HepG2 (cell line): ENCODE data around the gene CENPP. TPM values are rescaled to one million over a fixed set of nuclear protein-coding genes. Genes with fewer than 3 reads are reported as not detected.

Experiments
- ATAC-seq: fragments of 200-7000 bp; cut with Tn5 transposase; 3 replicates; pipeline ENCODE4 v1.9.1; 2020; ENCODE audit warnings: mild to moderate bottlenecking, moderate library complexity
- BruUV-seq: library from RNA; stranded (reverse); fragments of 400-500 nt; replicated peaks from 2 replicates; lab custom pipeline; 2021; lab: Mats Ljungman, UMichigan
- CTCF ChIA-PET: fragments of 300-600 bp; formaldehyde crosslinking; extraction: SDS; loops from one replicate; lab custom pipeline; 2021; ENCODE audit warnings: low total read pairs, inconsistent platforms, low intra/inter-chr PET ratio; lab: Yijun Ruan, JAX
- POLR2A ChIA-PET: fragments of 350-600 bp; sonication (Branson Sonifier 250); formaldehyde crosslinking; loops from one replicate; lab custom pipeline; 2020; ENCODE audit warnings: antibody characterized with exemption, inconsistent platforms; lab: Yijun Ruan, JAX
- DNase-seq: peaks from one replicate; pipeline ENCODE4 v3.0.0-alpha.2; 2015; ENCODE audit warnings: low spot score
- FAIRE-seq: peaks from 3 replicates; lab custom pipeline; 2011; peaks lifted over from hg19 to GRCh38; lab: Jason Lieb, UNC
- H2AFZ ChIP-seq: one replicate; pipeline ENCODE4 v1.6.1; 2011; ENCODE audit warnings: low read length, inconsistent platforms
- H3K27ac ChIP-seq: fragments of 300-600 bp; 3 replicates; pipeline ENCODE4 v1.8.0; 2011; ENCODE audit warnings: mixed run types, mild to moderate bottlenecking, mixed read lengths, low read length, inconsistent platforms; ENCODE audit not compliant: insufficient read depth; ENCODE audit errors: extremely low read length
- H3K27me3 ChIP-seq, 2 experiments: fragments of 200-600 bp in 1 of 2; 2 replicates in 1 of 2; 3 replicates in 1 of 2; pipeline versions ENCODE4 v1.6.0 to v1.8.0; 2011; ENCODE audit warnings: low read length in 2 of 2, mild to moderate bottlenecking in 2 of 2, moderate library complexity in 2 of 2, inconsistent platforms in 1 of 2; ENCODE audit not compliant: insufficient read depth in 2 of 2, control insufficient read depth in 1 of 2
- H3K36me3 ChIP-seq, 2 experiments: fragments of 200-600 bp in 1 of 2; replicated peaks in 1 of 2; 2 replicates in 1 of 2; 3 replicates in 1 of 2; pipeline versions ENCODE4 v1.5.1 to v1.8.0; 2011; ENCODE audit warnings: low read length in 2 of 2, inconsistent platforms in 1 of 2; ENCODE audit not compliant: insufficient read depth in 2 of 2, control insufficient read depth in 1 of 2
- H3K4me1 ChIP-seq: 2 replicates; pipeline ENCODE4 v1.5.1; 2012; ENCODE audit warnings: low read length, inconsistent platforms; ENCODE audit not compliant: insufficient read depth
- H3K4me2 ChIP-seq: 2 replicates; pipeline ENCODE4 v1.6.0; 2011; ENCODE audit warnings: low read depth, low read length, inconsistent platforms
- H3K4me3 ChIP-seq, 3 experiments: fragments of 200-600 bp in 1 of 3; sonication (generic), shearing (Covaris generic) in 1 of 3; replicated peaks in 1 of 3; 2 replicates each; pipeline ENCODE4 v1.5.1; 2011 to 2016; ENCODE audit warnings: low read length in 3 of 3, inconsistent platforms in 2 of 3, low read depth in 2 of 3, mild to moderate bottlenecking in 2 of 3, control low read depth in 1 of 3, mixed read lengths in 1 of 3; ENCODE audit not compliant: insufficient read depth in 1 of 3
- H3K79me2 ChIP-seq: one replicate; pipeline ENCODE4 v1.6.1; 2011; ENCODE audit warnings: low read length, inconsistent platforms; ENCODE audit not compliant: insufficient read depth
- H3K9ac ChIP-seq: 2 replicates; pipeline ENCODE4 v1.6.0; 2011; ENCODE audit warnings: mild to moderate bottlenecking, low read depth, low read length, inconsistent platforms; ENCODE audit not compliant: insufficient read depth
- H3K9me3 ChIP-seq: 2 replicates; pipeline ENCODE4 v1.5.1; 2012; ENCODE audit warnings: mild to moderate bottlenecking, low read length
- H4K20me1 ChIP-seq: 2 replicates; pipeline ENCODE4 v1.6.0; 2011; ENCODE audit warnings: inconsistent platforms, mild to moderate bottlenecking, low read length, moderate library complexity; ENCODE audit not compliant: insufficient read depth
- BRD4 ChIP-seq: sonication (generic); formaldehyde crosslinking; IDR thresholded peaks from 2 replicates; pipeline ENCODE4 v1.4.0; 2020; ENCODE audit warnings: missing genetic modification reagents
- NFE2L1 ChIP-seq: sonication (generic); formaldehyde crosslinking; IDR thresholded peaks from 2 replicates; pipeline ENCODE4 v1.4.0; 2020; ENCODE audit warnings: missing genetic modification reagents, mild to moderate bottlenecking, borderline replicate concordance
- PAWR ChIP-seq: sonication (generic); formaldehyde crosslinking; IDR thresholded peaks from 2 replicates; pipeline ENCODE4 v1.4.0; 2020; ENCODE audit warnings: missing genetic modification reagents, mild to moderate bottlenecking, borderline replicate concordance
- SIN3B ChIP-seq: fragments of 150-350 bp; IDR thresholded peaks from 2 replicates; pipeline ENCODE4 v1.6.1; 2014; ENCODE audit warnings: low read length
- TBL1XR1 ChIP-seq: fragments of 150-350 bp; IDR thresholded peaks from 2 replicates; pipeline ENCODE4 v1.6.1; 2014; ENCODE audit warnings: borderline replicate concordance, low read length; ENCODE audit not compliant: partially characterized antibody
- ZFP36L2 ChIP-seq: sonication (generic); formaldehyde crosslinking; IDR thresholded peaks from 2 replicates; pipeline ENCODE4 v1.4.0; 2020; ENCODE audit warnings: missing genetic modification reagents
- ZFP41 ChIP-seq: sonication (generic); formaldehyde crosslinking; IDR thresholded peaks from 2 replicates; pipeline ENCODE4 v1.4.0; 2020; ENCODE audit warnings: mild to moderate bottlenecking, missing genetic modification reagents, borderline replicate concordance
- ZNF256 ChIP-seq: sonication (generic); formaldehyde crosslinking; conservative IDR thresholded peaks from 2 replicates; pipeline ENCODE4 v1.4.0; 2020; ENCODE audit warnings: missing genetic modification reagents
- ZNF451 ChIP-seq: sonication (generic); formaldehyde crosslinking; IDR thresholded peaks from 2 replicates; pipeline ENCODE4 v1.5.0; 2020; ENCODE audit warnings: mild to moderate bottlenecking, missing genetic modification reagents
- ZNF564 ChIP-seq: sonication (generic); formaldehyde crosslinking; IDR thresholded peaks from 2 replicates; pipeline ENCODE4 v1.8.1; 2023; ENCODE audit warnings: mild to moderate bottlenecking, missing genetic modification reagents
- ZNF570 ChIP-seq: sonication (generic); formaldehyde crosslinking; IDR thresholded peaks from 2 replicates; pipeline ENCODE4 v1.4.0; 2020; ENCODE audit warnings: mild to moderate bottlenecking, missing genetic modification reagents, borderline replicate concordance
- ZNF605 ChIP-seq: sonication (generic); formaldehyde crosslinking; IDR thresholded peaks from 2 replicates; pipeline ENCODE4 v1.8.0; 2022; ENCODE audit warnings: mild to moderate bottlenecking, missing genetic modification reagents
- ZNF83 ChIP-seq: sonication (generic); formaldehyde crosslinking; IDR thresholded peaks from 2 replicates; pipeline ENCODE4 v1.4.0; 2020; ENCODE audit warnings: missing genetic modification reagents, mild to moderate bottlenecking, borderline replicate concordance
- ZSCAN31 ChIP-seq: sonication (generic); formaldehyde crosslinking; IDR thresholded peaks from 2 replicates; pipeline ENCODE4 v1.5.0; 2020; ENCODE audit warnings: low read depth, mild to moderate bottlenecking, missing genetic modification reagents
- WGBS: methylation state at CpG from one replicate; pipeline ENCODE4 v1.1.6; 2017; ENCODE audit warnings: low lambda C conversion rate; 5-methylcytosine and 5-hydroxymethylcytosine counted together
- in situ Hi-C: cut with HindIII; loops from 2 replicates; pipeline ENCODE4 v1.10.0; 2017; ENCODE audit warnings: low pct_unique_long_range_greater_than_20kb; ENCODE audit not compliant: extremely low pct_ligation_motif_present
- intact Hi-C: fragments of 100-400 bp; cut with micrococcal nuclease; formaldehyde crosslinking; loops from one replicate; pipeline ENCODE4 v1.10.0; 2022; ENCODE audit not compliant: unreplicated experiment
- polyA plus RNA-seq, 8 experiments: library from polyadenylated mRNA; depleted of rRNA in 3 of 8; stranded (reverse) in 7 of 8; unstranded in 1 of 8; fragments of >200 nt; fragmentation: Illumina TruSeq in 4 of 8; extraction: Trizol in 4 of 8; gene quantifications; 2 replicates each; pipeline versions ENCODE4 v1.2.1 to v1.2.3, GENCODE V29; 2011 to 2016; ENCODE audit warnings: low read depth in 4 of 8, missing spikeins in 1 of 8, mixed read lengths in 1 of 8; ENCODE audit not compliant: insufficient read depth in 1 of 8
- total RNA-seq, 5 experiments: library from RNA; depleted of rRNA; stranded (reverse); fragments of >200 nt; fragmentation: Illumina TruSeq; extraction: Trizol; gene quantifications; 2 replicates each; pipeline ENCODE4 v1.2.3, GENCODE V29; 2016; ENCODE audit warnings: low read depth in 1 of 5
- TF ChIP-seq, protein P1 (sequence below): sonication (generic); formaldehyde crosslinking; IDR thresholded peaks from 2 replicates; pipeline ENCODE4 v1.5.0; 2020; ENCODE audit warnings: mild to moderate bottlenecking, low read depth, missing genetic modification reagents, borderline replicate concordance
- TF ChIP-seq, protein P2 (sequence below): sonication (generic); formaldehyde crosslinking; IDR thresholded peaks from 2 replicates; pipeline ENCODE4 v1.4.0; 2020; ENCODE audit warnings: low read depth, missing genetic modification reagents
- TF ChIP-seq, protein P3 (sequence below): sonication (generic); formaldehyde crosslinking; IDR thresholded peaks from 2 replicates; pipeline ENCODE4 v1.5.1; 2020; ENCODE audit warnings: missing genetic modification reagents, mild to moderate bottlenecking, borderline replicate concordance
- TF ChIP-seq, protein P4 (sequence below): sonication (generic); formaldehyde crosslinking; IDR thresholded peaks from 2 replicates; pipeline ENCODE4 v1.4.0; 2020; ENCODE audit warnings: missing genetic modification reagents
- TF ChIP-seq, protein P5 (sequence below): sonication (generic); formaldehyde crosslinking; IDR thresholded peaks from 2 replicates; pipeline ENCODE4 v1.5.0; 2020; ENCODE audit warnings: missing genetic modification reagents

The CENPP gene
- total and polyA plus RNA-seq, 2 of the 13 experiments (the other 11 are each of a cell fraction or from before 2014, with no cell fraction given) = 2.0 to 11.4 TPM

DNA sequence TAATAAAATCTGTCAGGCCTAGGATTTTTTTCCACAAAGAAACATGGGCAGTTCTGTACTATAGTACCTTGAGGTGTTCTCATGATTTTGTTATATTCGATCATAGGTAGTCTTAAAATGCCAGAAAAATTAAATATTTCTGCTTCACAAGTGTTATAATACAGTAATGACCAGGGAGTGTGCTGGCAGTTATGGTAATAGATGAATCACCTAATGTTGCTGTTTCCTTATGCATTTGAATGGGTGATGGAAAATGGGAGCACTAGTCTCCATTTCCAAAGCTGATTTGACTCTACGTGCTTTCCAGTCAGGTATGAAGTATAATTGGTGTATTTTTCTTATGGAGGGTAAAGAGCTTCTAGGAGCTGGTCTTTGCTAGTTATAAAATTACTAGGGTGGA is 54.9 kb downstream of the CENPP start:
- 100% methylated on average over 2 of the region's 2 CpGs for WGBS
- Histone ChIP-seq H4K20me1 (no peaks in the 10 kb centered on the region), H3K27ac (no peak overlapping the region), H3K4me2 (no peak overlapping the region), H2AFZ (no peak overlapping the region), H3K4me1 (peaks cover 7% of the 10 kb centered on the region), H3K9ac (no peak overlapping the region), H3K9me3 (no peaks in the 10 kb centered on the region), H3K36me3 (no peaks in the 10 kb centered on the region), H3K79me2 (no peaks in the 10 kb centered on the region), H3K4me3 (no peak overlapping the region), H3K27me3 (no peaks in the 10 kb centered on the region)
- in situ Hi-C loops = no loop called here
- DNase-seq (no peak), ATAC-seq (no peak), FAIRE-seq (no peak)
- ChIA-PET CTCF (no interaction called here), POLR2A (no interaction called here)
- BruUV-seq = no TSS peak
- intact Hi-C loops = no loop called here
- TF ChIP-seq ZFP41 (CRISPR knock-in tag) = no peak
- no peak for TF ChIP-seq ZNF570 (CRISPR knock-in tag)
- TF ChIP-seq ZSCAN31 (CRISPR knock-in tag) = no peak
- no peak for TF ChIP-seq ZFP36L2 (CRISPR knock-in tag)
- TF ChIP-seq, protein P1, sequence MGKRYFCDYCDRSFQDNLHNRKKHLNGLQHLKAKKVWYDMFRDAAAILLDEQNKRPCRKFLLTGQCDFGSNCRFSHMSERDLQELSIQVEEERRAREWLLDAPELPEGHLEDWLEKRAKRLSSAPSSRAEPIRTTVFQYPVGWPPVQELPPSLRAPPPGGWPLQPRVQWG (CRISPR knock-in tag) = no peak
- TF ChIP-seq, protein P2, sequence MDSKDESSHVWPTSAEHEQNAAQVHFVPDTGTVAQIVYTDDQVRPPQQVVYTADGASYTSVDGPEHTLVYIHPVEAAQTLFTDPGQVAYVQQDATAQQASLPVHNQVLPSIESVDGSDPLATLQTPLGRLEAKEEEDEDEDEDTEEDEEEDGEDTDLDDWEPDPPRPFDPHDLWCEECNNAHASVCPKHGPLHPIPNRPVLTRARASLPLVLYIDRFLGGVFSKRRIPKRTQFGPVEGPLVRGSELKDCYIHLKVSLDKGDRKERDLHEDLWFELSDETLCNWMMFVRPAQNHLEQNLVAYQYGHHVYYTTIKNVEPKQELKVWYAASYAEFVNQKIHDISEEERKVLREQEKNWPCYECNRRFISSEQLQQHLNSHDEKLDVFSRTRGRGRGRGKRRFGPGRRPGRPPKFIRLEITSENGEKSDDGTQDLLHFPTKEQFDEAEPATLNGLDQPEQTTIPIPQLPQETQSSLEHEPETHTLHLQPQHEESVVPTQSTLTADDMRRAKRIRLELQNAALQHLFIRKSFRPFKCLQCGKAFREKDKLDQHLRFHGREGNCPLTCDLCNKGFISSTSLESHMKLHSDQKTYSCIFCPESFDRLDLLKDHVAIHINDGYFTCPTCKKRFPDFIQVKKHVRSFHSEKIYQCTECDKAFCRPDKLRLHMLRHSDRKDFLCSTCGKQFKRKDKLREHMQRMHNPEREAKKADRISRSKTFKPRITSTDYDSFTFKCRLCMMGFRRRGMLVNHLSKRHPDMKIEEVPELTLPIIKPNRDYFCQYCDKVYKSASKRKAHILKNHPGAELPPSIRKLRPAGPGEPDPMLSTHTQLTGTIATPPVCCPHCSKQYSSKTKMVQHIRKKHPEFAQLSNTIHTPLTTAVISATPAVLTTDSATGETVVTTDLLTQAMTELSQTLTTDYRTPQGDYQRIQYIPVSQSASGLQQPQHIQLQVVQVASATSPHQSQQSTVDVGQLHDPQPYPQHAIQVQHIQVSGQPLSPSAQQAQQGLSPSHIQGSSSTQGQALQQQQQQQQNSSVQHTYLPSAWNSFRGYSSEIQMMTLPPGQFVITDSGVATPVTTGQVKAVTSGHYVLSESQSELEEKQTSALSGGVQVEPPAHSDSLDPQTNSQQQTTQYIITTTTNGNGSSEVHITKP (CRISPR knock-in tag) = no peak
- no peak for TF ChIP-seq ZNF256 (CRISPR knock-in tag)
- TF ChIP-seq SIN3B = no peak
- TF ChIP-seq BRD4 (CRISPR knock-in tag) = no peak
- no peak for TF ChIP-seq ZNF605 (CRISPR knock-in tag)
- TF ChIP-seq ZNF564 (CRISPR knock-in tag) = no peak
- TF ChIP-seq PAWR = no peak
- no peak for TF ChIP-seq NFE2L1 (CRISPR knock-in tag)
- TF ChIP-seq, protein P3, sequence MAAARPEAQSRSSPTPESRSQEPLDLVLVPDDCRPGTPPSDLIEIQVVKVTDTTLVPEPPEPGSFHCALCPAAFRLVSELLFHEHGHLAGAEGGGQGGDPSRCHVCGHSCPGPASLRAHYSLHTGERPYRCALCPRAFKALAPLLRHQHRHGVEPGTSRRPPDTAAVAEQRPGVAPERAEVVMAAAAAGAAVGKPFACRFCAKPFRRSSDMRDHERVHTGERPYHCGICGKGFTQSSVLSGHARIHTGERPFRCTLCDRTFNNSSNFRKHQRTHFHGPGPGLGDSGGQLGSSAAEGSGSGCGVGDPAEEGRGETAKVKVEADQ (CRISPR knock-in tag) = no peak
- TF ChIP-seq ZNF451 (CRISPR knock-in tag) = no peak
- TF ChIP-seq, protein P4, sequence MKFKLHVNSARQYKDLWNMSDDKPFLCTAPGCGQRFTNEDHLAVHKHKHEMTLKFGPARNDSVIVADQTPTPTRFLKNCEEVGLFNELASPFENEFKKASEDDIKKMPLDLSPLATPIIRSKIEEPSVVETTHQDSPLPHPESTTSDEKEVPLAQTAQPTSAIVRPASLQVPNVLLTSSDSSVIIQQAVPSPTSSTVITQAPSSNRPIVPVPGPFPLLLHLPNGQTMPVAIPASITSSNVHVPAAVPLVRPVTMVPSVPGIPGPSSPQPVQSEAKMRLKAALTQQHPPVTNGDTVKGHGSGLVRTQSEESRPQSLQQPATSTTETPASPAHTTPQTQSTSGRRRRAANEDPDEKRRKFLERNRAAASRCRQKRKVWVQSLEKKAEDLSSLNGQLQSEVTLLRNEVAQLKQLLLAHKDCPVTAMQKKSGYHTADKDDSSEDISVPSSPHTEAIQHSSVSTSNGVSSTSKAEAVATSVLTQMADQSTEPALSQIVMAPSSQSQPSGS = no peak
- no peak for TF ChIP-seq TBL1XR1
- no peak for TF ChIP-seq ZNF83 (CRISPR knock-in tag)
- TF ChIP-seq, protein P5, sequence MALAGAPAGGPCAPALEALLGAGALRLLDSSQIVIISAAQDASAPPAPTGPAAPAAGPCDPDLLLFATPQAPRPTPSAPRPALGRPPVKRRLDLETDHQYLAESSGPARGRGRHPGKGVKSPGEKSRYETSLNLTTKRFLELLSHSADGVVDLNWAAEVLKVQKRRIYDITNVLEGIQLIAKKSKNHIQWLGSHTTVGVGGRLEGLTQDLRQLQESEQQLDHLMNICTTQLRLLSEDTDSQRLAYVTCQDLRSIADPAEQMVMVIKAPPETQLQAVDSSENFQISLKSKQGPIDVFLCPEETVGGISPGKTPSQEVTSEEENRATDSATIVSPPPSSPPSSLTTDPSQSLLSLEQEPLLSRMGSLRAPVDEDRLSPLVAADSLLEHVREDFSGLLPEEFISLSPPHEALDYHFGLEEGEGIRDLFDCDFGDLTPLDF (CRISPR knock-in tag) = no peak
